ENCODE measurements around the gene ZNF287. TPM values are rescaled to one million over a fixed set of nuclear protein-coding genes. Genes with fewer than 3 reads are reported as not detected.

Gene ZNF287
- total RNA-seq: 6.3 and 6.8 TPM in 2 replicates

DNA sequence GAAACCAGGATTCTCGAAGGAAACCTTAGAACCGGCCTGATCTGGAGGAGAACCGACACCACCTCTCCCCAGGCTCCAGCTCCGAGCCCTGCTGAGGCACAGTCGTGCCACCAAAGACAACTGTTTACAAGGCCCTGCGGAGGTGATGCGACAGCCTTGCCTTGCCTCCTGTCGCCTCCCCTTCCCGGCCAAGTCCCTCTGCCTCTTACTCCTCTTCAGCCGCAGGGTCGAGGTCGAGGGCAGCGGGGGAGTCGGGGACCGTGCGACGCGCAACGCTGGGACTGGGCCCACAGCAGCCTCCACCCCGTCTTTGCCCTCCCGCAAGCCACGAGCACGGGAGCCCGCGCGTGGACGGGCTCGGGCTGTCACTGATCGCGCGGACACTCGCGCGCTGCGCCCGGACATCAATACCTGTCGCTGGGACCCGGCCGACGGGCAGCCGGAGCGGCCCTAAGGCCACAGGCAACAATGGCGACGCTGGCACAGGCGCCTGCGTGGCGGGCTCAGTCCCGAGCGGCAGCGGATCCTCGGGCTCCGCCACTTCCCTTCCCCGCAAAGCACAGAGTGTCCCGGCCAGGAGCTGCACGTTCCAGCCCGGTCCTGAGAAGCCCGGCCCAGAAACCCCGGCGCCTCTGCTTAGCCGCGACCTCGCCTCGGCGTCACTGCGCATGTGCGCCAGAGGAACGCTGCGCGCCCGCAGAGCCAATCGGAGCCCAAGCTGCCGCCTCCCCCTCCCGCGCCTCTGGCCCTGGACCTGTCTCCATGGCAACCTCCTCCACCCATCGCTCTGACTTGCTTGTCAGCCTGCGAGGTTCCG is at the start of gene ZNF287:
Gene ZNF287, minus strand, starts transcription at position 664 of the 817 bp plus-strand sequence. CDS start 1,473 bp downstream, outside the sequence.

Other genes with a start within 250 kb of the ZNF287 start
- 7.0 and 16.7 TPM in 2 replicates for gene CENPV, start 215.7 kb downstream of the ZNF287 start, total RNA-seq
- 730 and 902 TPM in 2 replicates for gene UBB, start 188.1 kb downstream of the ZNF287 start, total RNA-seq
- 23.5 and 25.9 TPM in 2 replicates for gene TRPV2, start 153.6 kb downstream of the ZNF287 start, total RNA-seq
- gene LRRC75A, start 77.0 kb downstream of the ZNF287 start, total RNA-seq: 0.10 TPM in 1 of 2 replicates, not detected in the other
- gene ZNF624, start 84.6 kb upstream of the ZNF287 start, total RNA-seq: 2.9 and 8.9 TPM in 2 replicates
- gene CCDC144A, start 121.0 kb upstream of the ZNF287 start, total RNA-seq: 0.68 and 1.3 TPM in 2 replicates